Measurements from ENCODE around the gene NCOA6. TPM values are rescaled to one million over a fixed set of nuclear protein-coding genes. Genes with fewer than 3 reads are reported as not detected.

NCOA6 gene
- total and polyA plus RNA-seq, 2 donors (not counting 1 experiment from before 2014, with no cell fraction given), result 16.0 to 31.9 TPM

GRCh38 chr20:34744340-34744739 is 81.1 kb downstream of the NCOA6 start:
- POLR2A ChIA-PET, result no interaction called here
- Histone ChIP-seq H3K36me3 (replicated peaks in 1 of 2; ENCODE audit: control extremely low read depth in 1 of 2, control insufficient read depth in 1 of 2, extremely low read depth in 1 of 2, insufficient read depth in 2 of 2, low read length in 1 of 2) (peaks cover 18 to 59% of the 10 kb centered on the region in 2 experiments), H3K9ac (ENCODE audit: low read length) (no peak overlapping the region), H3K27ac (ENCODE audit: low read length in 2 of 2) (no peak overlapping the region), H3K27me3 (replicated peaks in 1 of 4; ENCODE audit: control extremely low read depth in 1 of 4, control insufficient read depth in 3 of 4, insufficient read depth in 4 of 4, low read length in 3 of 4) (no peaks in the 10 kb centered on the region), H3K4me3 (ENCODE audit: control extremely low read depth in 1 of 5, extremely low read depth in 1 of 5, insufficient read depth in 1 of 5, low read depth in 2 of 5, low read length in 4 of 5) (no peak overlapping the region), H3K79me2 (ENCODE audit: control insufficient read depth, insufficient read depth, low read length) (no peaks in the 10 kb centered on the region), H2AFZ (ENCODE audit: insufficient read depth, low read depth, low read length, poor library complexity, severe bottlenecking) (no peak overlapping the region), H3K9me3 (ENCODE audit: control extremely low read depth in 1 of 3, control insufficient read depth in 2 of 3, insufficient read depth in 1 of 3, low read length in 2 of 3) (no peaks in the 10 kb centered on the region), H4K20me1 (ENCODE audit: control insufficient read depth, insufficient read depth, low read length, poor library complexity, severe bottlenecking) (no peaks in the 10 kb centered on the region), H3K4me2 (replicated peaks; ENCODE audit: low read depth, low read length, poor library complexity, severe bottlenecking) (no peak overlapping the region), H3K4me1 (ENCODE audit: control insufficient read depth in 2 of 2, insufficient read depth in 2 of 2, low read length in 2 of 2) (no peaks in the 10 kb centered on the region)
- ATAC-seq (ENCODE audit: low read depth), result no peak
- Mint-ChIP-seq H3K4me3 (no peak overlapping the region), H3K27ac (no peak overlapping the region), H3K27me3 (no peaks in the 10 kb centered on the region), H3K4me1 (no peaks in the 10 kb centered on the region), H3K9me3 (ENCODE audit: insufficient read depth) (no peaks in the 10 kb centered on the region)
- no peak for DNase-seq
- intact Hi-C loops (cut with micrococcal nuclease), result no loop called here
- TF ChIP-seq EZH2 (IDR thresholded peaks at IDR 0.05; ENCODE audit: borderline replicate concordance, insufficient read depth, low read depth, low read length, poor library complexity, severe bottlenecking), result no peak
- no peak for TF ChIP-seq CTCF (IDR thresholded peaks at IDR 0.05)
- CTCF ChIA-PET, result interaction anchor here (1.0 to 1.2 kb wide), 2 partner anchors 36 to 431 kb away, joined by 3 read pairs; no protein-coding TSS in a partner anchor
- no CpG with 5 or more reads among the region's 3 CpGs for WGBS (ENCODE audit: insufficient coverage)

- no peaks in the 10 kb centered on the region for H4K20me1 ChIP-seq (ENCODE audit: control insufficient read depth, insufficient read depth, low read length, poor library complexity, severe bottlenecking)
- Mint-ChIP-seq H3K4me3 (no peak overlapping the region), H3K9me3 (ENCODE audit: insufficient read depth) (no peaks in the 10 kb centered on the region), H3K27ac (no peak overlapping the region), H3K4me1 (no peaks in the 10 kb centered on the region), H3K27me3 (no peaks in the 10 kb centered on the region)
- TF ChIP-seq EZH2 (IDR thresholded peaks at IDR 0.05; ENCODE audit: borderline replicate concordance, insufficient read depth, low read depth, low read length, poor library complexity, severe bottlenecking), result no peak
- TF ChIP-seq CTCF (IDR thresholded peaks at IDR 0.05), result no peak
- no peaks in the 10 kb centered on the region for H3K79me2 ChIP-seq (ENCODE audit: control insufficient read depth, insufficient read depth, low read length)
- ATAC-seq (ENCODE audit: low read depth) (no peak), DNase-seq (no peak)
- intact Hi-C loops (cut with micrococcal nuclease), result no loop called here
- no peak overlapping the region for H3K4me2 ChIP-seq (replicated peaks; ENCODE audit: low read depth, low read length, poor library complexity, severe bottlenecking)
- no peaks in the 10 kb centered on the region for H3K4me1 ChIP-seq (ENCODE audit: control insufficient read depth in 2 of 2, insufficient read depth in 2 of 2, low read length in 2 of 2)
- WGBS (ENCODE audit: insufficient coverage), result 100% methylated on average over 1 of the region's 1 CpG
- no peak overlapping the region for H3K27ac ChIP-seq (ENCODE audit: low read length in 2 of 2)
- no peak overlapping the region for H3K9ac ChIP-seq (ENCODE audit: low read length)
- H3K4me3 ChIP-seq (ENCODE audit: control extremely low read depth in 1 of 5, extremely low read depth in 1 of 5, insufficient read depth in 1 of 5, low read depth in 2 of 5, low read length in 4 of 5), result no peak overlapping the region
- H3K27me3 ChIP-seq (replicated peaks in 1 of 4; ENCODE audit: control extremely low read depth in 1 of 4, control insufficient read depth in 3 of 4, insufficient read depth in 4 of 4, low read length in 3 of 4), result no peaks in the 10 kb centered on the region
- H3K9me3 ChIP-seq (ENCODE audit: control extremely low read depth in 1 of 3, control insufficient read depth in 2 of 3, insufficient read depth in 1 of 3, low read length in 2 of 3), result no peaks in the 10 kb centered on the region
- POLR2A ChIA-PET, result no interaction called here
- CTCF ChIA-PET, result interaction anchor here (0.5 kb wide), 1 partner anchor 19 kb away, joined by 4 read pairs; no protein-coding TSS in a partner anchor
- no peak overlapping the region for H2AFZ ChIP-seq (ENCODE audit: insufficient read depth, low read depth, low read length, poor library complexity, severe bottlenecking)
- peaks cover 15 to 60% of the 10 kb centered on the region in 2 experiments for H3K36me3 ChIP-seq (replicated peaks in 1 of 2; ENCODE audit: control extremely low read depth in 1 of 2, control insufficient read depth in 1 of 2, extremely low read depth in 1 of 2, insufficient read depth in 2 of 2, low read length in 1 of 2)
Observed at GRCh38 chr20:34743039-34743438, 82.4 kb downstream of the NCOA6 start.

Measured in B cell (primary cell).